AG04449 (cell line): ENCODE results near the gene GADL1.

Source experiments
- CTCF ChIA-PET: fragments of 350-600 bp; formaldehyde crosslinking; extraction: SDS; loops from one replicate; lab custom pipeline; 2021; ENCODE audit warnings: antibody characterized with exemption; lab: Yijun Ruan, JAX
- POLR2A ChIA-PET: fragments of 400-600, 350-600 bp; formaldehyde crosslinking; extraction: SDS; loops from one replicate; lab custom pipeline; 2020; ENCODE audit warnings: antibody characterized with exemption, inconsistent platforms; lab: Yijun Ruan, JAX
- DNase-seq: peaks from one replicate; pipeline ENCODE4 v3.0.0-alpha.2; 2010; ENCODE audit warnings: low read depth, low spot score
- H3K4me3 ChIP-seq: 2 replicates; pipeline ENCODE4 v1.5.1; 2011; ENCODE audit warnings: low read depth, mild to moderate bottlenecking, control low read depth, low read length
- TF ChIP-seq, protein P1 (sequence below): IDR thresholded peaks from one replicate; pipeline ENCODE4 v1.5.1; 2011; ENCODE audit warnings: mild to moderate bottlenecking, moderate library complexity, low read length, control low read depth, inconsistent platforms; ENCODE audit not compliant: insufficient read depth; ENCODE audit errors: missing control alignments

The GADL1 gene

DNA sequence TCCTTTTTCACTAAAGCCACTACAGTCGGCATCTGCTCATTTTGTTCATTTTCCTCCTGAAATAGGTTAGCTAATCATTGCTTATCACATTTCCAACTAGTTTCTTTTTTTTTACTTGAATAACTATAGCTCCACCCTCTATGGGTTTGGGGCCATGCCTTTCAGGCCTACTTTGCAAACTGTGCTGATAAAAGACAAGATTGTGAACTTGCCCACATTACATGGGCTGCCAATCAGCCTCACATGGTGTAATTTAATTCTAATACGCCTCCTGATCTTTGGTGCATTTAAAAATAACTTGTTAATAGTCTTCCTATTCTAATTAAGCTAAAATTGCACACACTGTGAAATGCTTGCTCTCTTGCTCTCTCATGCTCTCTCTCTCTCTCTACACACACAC is 197.6 kb downstream of the GADL1 start:
- POLR2A ChIA-PET, result no interaction called here
- DNase-seq, result no peak
- TF ChIP-seq, protein P1, sequence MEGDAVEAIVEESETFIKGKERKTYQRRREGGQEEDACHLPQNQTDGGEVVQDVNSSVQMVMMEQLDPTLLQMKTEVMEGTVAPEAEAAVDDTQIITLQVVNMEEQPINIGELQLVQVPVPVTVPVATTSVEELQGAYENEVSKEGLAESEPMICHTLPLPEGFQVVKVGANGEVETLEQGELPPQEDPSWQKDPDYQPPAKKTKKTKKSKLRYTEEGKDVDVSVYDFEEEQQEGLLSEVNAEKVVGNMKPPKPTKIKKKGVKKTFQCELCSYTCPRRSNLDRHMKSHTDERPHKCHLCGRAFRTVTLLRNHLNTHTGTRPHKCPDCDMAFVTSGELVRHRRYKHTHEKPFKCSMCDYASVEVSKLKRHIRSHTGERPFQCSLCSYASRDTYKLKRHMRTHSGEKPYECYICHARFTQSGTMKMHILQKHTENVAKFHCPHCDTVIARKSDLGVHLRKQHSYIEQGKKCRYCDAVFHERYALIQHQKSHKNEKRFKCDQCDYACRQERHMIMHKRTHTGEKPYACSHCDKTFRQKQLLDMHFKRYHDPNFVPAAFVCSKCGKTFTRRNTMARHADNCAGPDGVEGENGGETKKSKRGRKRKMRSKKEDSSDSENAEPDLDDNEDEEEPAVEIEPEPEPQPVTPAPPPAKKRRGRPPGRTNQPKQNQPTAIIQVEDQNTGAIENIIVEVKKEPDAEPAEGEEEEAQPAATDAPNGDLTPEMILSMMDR, result no peak
- CTCF ChIA-PET, result interaction anchor here (0.7 to 6.6 kb wide), 7 partner anchors 12 to 655 kb away, joined by 3 to 79 read pairs (median 3); no protein-coding TSS in a partner anchor
- H3K4me3 ChIP-seq, result no peak overlapping the region

DNA sequence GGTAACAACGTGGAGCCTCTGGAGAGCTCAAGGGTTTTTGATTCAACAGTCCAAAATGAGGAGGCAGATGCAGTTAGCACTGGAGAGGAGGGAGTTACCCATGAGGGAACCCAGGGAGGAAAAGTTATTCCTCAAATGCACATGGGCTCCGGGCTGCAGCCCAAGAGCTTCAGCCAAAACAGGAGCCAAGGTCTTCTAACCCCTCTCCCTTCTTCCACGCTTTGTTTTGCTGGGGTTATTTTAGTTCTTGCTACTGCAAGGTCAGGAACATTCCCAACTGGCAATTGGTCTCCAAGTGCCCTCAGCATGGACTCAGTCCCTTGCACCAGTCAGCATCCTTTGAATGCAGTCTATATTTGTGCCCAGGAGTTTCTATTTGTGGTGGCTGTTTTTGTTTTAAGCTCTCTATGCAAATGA is 198.1 kb downstream of the GADL1 start:
- CTCF ChIA-PET, result interaction anchor here (0.7 to 6.6 kb wide), 8 partner anchors 11 to 655 kb away, joined by 3 to 79 read pairs (median 6); no protein-coding TSS in a partner anchor
- no peak overlapping the region for H3K4me3 ChIP-seq
- DNase-seq, result no peak
- TF ChIP-seq, protein P1, result no peak
- POLR2A ChIA-PET, result no interaction called here

DNA sequence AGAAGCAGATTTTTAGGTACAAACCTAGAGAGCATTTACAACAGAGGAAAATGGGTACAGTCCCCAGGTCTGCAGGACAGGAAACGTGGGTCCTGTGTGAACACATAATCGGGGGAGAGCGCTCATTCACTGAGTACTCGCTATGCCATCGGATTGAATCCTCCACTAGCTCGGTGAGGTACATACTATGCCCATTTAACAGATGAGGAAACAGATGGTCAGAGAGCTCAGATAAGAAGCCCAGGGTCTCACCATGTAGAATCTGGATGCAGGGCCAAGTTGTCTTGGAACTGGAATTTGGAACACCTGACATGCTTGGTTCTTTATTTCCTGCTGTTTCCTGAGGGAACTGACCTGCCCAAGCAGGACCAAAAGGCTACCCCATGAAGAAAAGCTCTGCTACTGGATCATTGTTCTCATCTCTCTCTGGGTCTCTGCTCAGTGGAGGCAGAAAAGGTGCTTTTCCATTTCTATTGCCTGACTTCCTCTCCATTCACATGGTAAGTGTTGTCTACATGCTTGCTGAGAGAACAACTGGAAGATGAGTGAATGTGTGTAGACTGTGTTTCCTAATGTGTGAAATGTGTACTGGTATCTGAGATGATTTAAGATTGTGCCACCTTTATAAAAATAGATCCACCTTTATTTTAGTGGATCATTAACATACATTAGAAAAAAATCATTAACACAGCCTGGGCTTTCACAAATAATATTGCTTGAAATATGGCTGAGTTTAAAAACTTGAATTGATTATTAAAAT is 199.0 kb downstream of the GADL1 start:
- TF ChIP-seq, protein P1, result no peak
- no peak for DNase-seq
- ChIA-PET POLR2A (no interaction called here), CTCF (interaction anchor here (0.8 to 6.6 kb wide), 10 partner anchors 10 to 654 kb away, joined by 3 to 79 read pairs (median 8); no protein-coding TSS in a partner anchor)
- H3K4me3 ChIP-seq, result no peak overlapping the region

DNA sequence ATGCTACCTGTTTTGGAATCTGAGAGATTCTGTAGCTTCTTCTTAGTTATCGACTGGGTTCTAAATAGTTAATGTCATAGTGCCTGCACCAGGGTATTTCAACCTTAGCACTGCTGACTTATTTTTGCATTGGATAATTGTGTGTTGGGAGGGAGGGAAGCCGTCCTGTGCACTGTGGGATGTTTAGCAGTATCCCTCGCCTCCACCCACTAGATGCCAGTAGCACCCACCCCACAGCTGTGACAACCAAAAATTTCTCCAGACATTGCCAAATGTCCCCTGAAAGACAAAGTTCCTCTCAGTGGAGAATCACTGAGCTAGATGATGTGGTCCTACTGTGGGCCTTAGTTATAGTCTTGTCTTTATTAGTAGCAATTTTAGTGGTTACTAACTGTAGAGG is 199.8 kb downstream of the GADL1 start:
- no peak overlapping the region for H3K4me3 ChIP-seq
- POLR2A ChIA-PET, result no interaction called here
- TF ChIP-seq, protein P1, result no peak
- CTCF ChIA-PET, result interaction anchor here (0.8 to 6.6 kb wide), 23 partner anchors 9 to 653 kb away, joined by 3 to 79 read pairs (median 5); no protein-coding TSS in a partner anchor
- DNase-seq, result no peak

DNA sequence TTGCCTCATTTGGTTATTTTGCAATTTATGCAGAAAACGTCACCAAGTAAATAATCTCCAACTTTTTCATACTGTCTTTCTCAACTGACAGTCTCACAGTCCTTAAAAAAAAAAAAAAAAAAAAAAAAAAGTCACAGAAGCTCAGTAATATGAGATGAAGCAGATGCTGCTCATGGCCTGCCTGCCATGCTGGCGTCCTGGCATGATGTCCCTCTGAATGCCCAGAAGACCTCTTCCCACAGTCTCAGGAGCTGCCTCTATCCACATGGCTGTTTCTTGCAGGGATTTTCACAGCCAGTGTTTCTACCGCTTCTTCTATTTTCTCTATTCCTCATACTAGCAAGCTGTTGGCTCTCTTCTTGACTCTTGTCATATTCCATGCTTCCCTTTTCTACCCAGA is 200.3 kb downstream of the GADL1 start:
- CTCF ChIA-PET, result interaction anchor here (0.6 to 6.6 kb wide), 50 partner anchors 9 to 691 kb away, joined by 3 to 79 read pairs (median 4); no protein-coding TSS in a partner anchor
- TF ChIP-seq, protein P1, result no peak
- no peak overlapping the region for H3K4me3 ChIP-seq
- DNase-seq, result no peak
- POLR2A ChIA-PET, result no interaction called here

DNA sequence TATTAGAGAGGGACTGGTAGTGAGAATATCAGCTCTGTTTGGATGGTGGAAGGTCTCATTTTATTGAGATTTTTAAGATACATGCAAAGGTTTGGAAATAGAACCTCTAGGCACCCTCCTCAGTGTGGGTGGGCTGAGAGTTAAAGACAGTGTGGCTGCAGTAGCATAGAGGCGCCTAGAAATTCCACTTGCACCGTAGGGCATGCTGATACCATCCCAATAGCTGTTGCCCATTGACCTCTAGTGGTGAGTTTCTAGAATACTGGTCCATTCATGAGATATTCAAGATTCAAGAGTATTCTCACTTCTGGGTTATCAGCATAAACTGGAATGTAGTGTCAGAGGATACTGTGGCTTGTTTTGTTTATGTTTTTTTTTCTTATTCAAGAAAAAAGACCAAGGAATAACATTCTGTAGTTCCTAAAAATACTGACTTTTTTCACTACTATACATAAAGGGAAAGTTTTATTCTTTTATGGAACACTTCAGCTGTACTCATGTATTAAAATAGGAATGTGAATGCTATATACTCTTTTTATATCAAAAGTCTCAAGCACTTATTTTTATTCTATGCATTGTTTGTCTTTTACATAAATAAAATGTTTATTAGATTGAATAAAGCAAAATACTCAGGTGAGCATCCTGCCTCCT is 200.9 kb downstream of the GADL1 start:
- no peak overlapping the region for H3K4me3 ChIP-seq
- TF ChIP-seq, protein P1, result peak; percentile 72
- ChIA-PET CTCF (interaction anchor here (0.6 to 6.6 kb wide), 64 partner anchors 8 to 691 kb away, joined by 3 to 79 read pairs (median 4); no protein-coding TSS in a partner anchor), POLR2A (interaction anchor here (0.6 kb wide), 1 partner anchor 86 kb away, joined by 3 read pairs; no protein-coding TSS in a partner anchor)
- DNase-seq, result no peak
